Measurements from ENCODE around the gene POM121. TPM values are rescaled to one million over a fixed set of nuclear protein-coding genes. Genes with fewer than 3 reads are reported as not detected.

The POM121 gene
- total RNA-seq, result 10.8 and 12.5 TPM in 2 replicates

DNA sequence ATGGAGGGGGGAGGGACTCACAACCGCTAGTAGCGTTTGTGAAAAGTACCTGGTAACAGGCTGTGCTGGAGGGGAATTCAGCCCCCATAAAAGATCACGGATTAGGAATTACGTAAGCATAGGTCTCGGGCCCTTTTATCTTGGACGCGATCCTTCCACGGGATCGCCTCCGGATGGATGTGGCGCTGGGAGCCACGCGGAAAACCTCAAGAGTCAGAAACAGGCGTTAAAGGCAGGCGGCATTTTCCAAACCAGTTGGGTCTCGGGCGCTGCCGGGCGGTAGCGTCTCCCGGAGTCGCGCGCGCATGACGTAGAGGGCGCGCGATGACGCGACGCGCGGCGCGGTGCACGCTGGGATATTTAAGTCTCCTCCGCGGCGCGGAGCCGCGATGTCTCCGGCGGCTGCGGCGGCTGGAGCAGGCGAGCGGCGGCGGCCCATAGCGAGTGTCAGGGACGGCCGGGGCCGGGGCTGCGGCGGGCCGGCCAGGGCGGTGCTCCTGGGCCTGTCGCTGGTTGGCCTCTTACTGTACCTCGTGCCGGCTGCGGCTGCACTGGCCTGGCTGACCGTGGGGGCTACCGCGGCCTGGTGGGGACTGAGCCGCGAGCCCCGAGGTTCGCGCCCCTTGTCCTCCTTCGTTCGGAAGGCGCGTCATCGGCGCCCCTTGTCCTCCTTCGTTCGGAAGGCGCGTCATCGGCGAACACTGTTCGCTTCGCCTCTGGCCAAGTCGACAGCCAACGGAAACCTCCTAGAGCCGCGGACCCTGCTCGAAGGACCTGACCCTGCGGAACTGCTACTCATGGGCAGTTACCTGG is at the start of gene POM121:
TSS of gene POM121 (plus strand) at position 363 of the 813 bp plus-strand sequence. CDS start at position 390, 27 bp downstream.

DNA sequence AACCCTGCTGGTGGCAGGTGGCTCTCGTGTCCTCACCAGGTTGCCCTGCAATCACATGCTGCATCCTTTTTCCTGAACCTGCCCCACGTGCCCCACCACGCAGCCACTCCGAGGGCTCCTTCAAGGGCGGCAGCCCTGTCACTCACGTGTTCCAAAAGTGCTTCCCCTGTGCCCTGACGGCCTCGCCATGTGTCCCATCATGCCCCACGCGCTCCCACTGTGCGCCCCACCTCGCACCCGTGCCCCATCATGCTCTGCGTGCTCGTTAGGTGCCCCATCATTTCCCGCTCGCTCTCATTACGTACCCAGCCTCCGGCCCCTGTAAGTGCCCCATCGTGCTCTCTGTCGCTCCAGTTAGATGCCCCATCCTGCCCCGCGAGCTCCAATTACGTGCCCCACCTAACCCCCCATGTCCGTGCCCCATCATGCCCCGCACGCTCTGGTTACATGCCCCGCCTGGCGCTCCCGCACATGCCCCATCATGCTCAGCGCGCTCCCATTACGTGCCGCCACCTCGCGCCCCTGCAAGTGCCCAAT is 44.2 kb downstream of the POM121 start, which contains the start of gene TRIM74:
TSS of gene TRIM74 (minus strand) at position 487 of the 537 bp plus-strand sequence. CDS start 3,309 bp downstream, outside the sequence.

Small RNAs within 50 kb of the gene (small RNA-seq; reads per million reads assigned to genes)
- not detected for gene RF00019

Other genes starting within 250 kb of the POM121 start
- 4.2 and 4.9 TPM in 2 replicates for gene TYW1B, start 96.9 kb upstream of the POM121 start, total RNA-seq
- gene TRIM74, start 44.4 kb downstream of the POM121 start, total RNA-seq, result not detected in 2 replicates
- not detected in 2 replicates for gene SPDYE8, start 104.7 kb downstream of the POM121 start, total RNA-seq
- gene SPDYE11, start 132.8 kb downstream of the POM121 start, total RNA-seq, result not detected in 2 replicates
- gene SPDYE9, start 160.9 kb downstream of the POM121 start, total RNA-seq, result not detected in 2 replicates

Data from vein endothelial cell (primary cell).